GM23338 (cell line): Measurements from ENCODE around the gene KCTD17. TPM values are rescaled to one million over a fixed set of nuclear protein-coding genes. Genes with fewer than 3 reads are reported as not detected.
A peak's percentile ranks its signal among the peaks of the same experiment; 100 is the strongest.

Experiments
- ATAC-seq: fragments of 200-7000 bp; cut with Tn5 transposase; 3 replicates; pipeline ENCODE4 v1.9.1; 2020
- DNase-seq: peaks from one replicate; pipeline ENCODE4 v3.0.0-alpha.2; 2015; ENCODE audit warnings: low spot score
- H2AFZ ChIP-seq: fragments of 200-600 bp; sonication (generic); 2 replicates; pipeline ENCODE4 v1.8.0; 2016; ENCODE audit warnings: antibody characterized with exemption, mild to moderate bottlenecking, moderate library complexity
- H3F3A ChIP-seq: fragments of 200-600 bp; sonication (generic); replicated peaks from 2 replicates; pipeline ENCODE4 v1.8.0; 2017; ENCODE audit warnings: antibody characterized with exemption, mixed run types, low read depth
- H3K27ac ChIP-seq: fragments of 200-600 bp; sonication (generic); 2 replicates; pipeline ENCODE4 v1.6.1; 2016; ENCODE audit warnings: low read depth
- H3K27me3 ChIP-seq: fragments of 200-600 bp; sonication (generic); 2 replicates; pipeline ENCODE4 v1.8.0; 2016; ENCODE audit warnings: mild to moderate bottlenecking, mixed run types, moderate library complexity; ENCODE audit not compliant: insufficient read depth
- H3K36me3 ChIP-seq: fragments of 200-600 bp; sonication (generic); 2 replicates; pipeline ENCODE4 v1.8.0; 2016; ENCODE audit warnings: mild to moderate bottlenecking; ENCODE audit not compliant: insufficient read depth
- H3K4me1 ChIP-seq: fragments of 200-600 bp; sonication (generic); 2 replicates; pipeline ENCODE4 v1.8.0; 2016; ENCODE audit warnings: mild to moderate bottlenecking, moderate library complexity; ENCODE audit not compliant: insufficient read depth
- H3K4me2 ChIP-seq: fragments of 200-600 bp; sonication (generic); 2 replicates; pipeline ENCODE4 v1.7.1; 2017; ENCODE audit warnings: mixed run types
- H3K4me3 ChIP-seq: fragments of 200-600 bp; sonication (generic); 2 replicates; pipeline ENCODE4 v1.6.1; 2016; ENCODE audit warnings: mixed run types
- H3K79me2 ChIP-seq: fragments of 200-600 bp; sonication (generic); replicated peaks from 2 replicates; pipeline ENCODE4 v1.8.0; 2017; ENCODE audit warnings: mild to moderate bottlenecking; ENCODE audit not compliant: insufficient read depth
- H3K9me2 ChIP-seq: fragments of 200-600 bp; sonication (generic); 2 replicates; pipeline ENCODE4 v1.8.0; 2017; ENCODE audit not compliant: insufficient read depth
- H4K20me1 ChIP-seq: fragments of 200-600 bp; sonication (generic); replicated peaks from 2 replicates; pipeline ENCODE4 v1.8.0; 2017; ENCODE audit warnings: mild to moderate bottlenecking; ENCODE audit not compliant: insufficient read depth
- H3K27ac Mint-ChIP-seq: 2 replicates; pipeline ENCODE4 v1.8.0; 2020; ENCODE audit warnings: inconsistent platforms, mild to moderate bottlenecking, moderate library complexity, mixed read lengths
- H3K27me3 Mint-ChIP-seq: 3 replicates; pipeline ENCODE4 v1.8.0; 2022; ENCODE audit warnings: low read depth, mild to moderate bottlenecking, moderate library complexity, mixed read lengths, inconsistent platforms; ENCODE audit not compliant: insufficient read depth, poor library complexity
- H3K36me3 Mint-ChIP-seq: 3 replicates; pipeline ENCODE4 v1.8.0; 2021; ENCODE audit warnings: low read depth, mild to moderate bottlenecking, inconsistent platforms, moderate library complexity, mixed read lengths
- H3K4me1 Mint-ChIP-seq: 3 replicates; pipeline ENCODE4 v1.8.0; 2020; ENCODE audit warnings: mild to moderate bottlenecking, inconsistent platforms, mixed read lengths
- H3K4me3 Mint-ChIP-seq: 3 replicates; pipeline ENCODE4 v1.8.0; 2021; ENCODE audit warnings: moderate library complexity, mild to moderate bottlenecking, inconsistent platforms, mixed read lengths
- H3K9me3 Mint-ChIP-seq: 3 replicates; pipeline ENCODE4 v1.8.0; 2020; ENCODE audit warnings: moderate library complexity, mild to moderate bottlenecking, inconsistent platforms, mixed read lengths
- CREB1 ChIP-seq: fragments of 250-450 bp; sonication (Bioruptor Pico); IDR thresholded peaks from 2 replicates; pipeline ENCODE4 v1.5.0; 2020; ENCODE audit warnings: low read depth, mild to moderate bottlenecking, moderate library complexity
- EZH2 ChIP-seq: fragments of 200-600 bp; sonication (generic); IDR thresholded peaks from one replicate; pipeline ENCODE4 v1.8.0; 2017; ENCODE audit warnings: antibody characterized with exemption, mild to moderate bottlenecking, low read depth; ENCODE audit not compliant: unreplicated experiment
- EZH2phosphoT487 ChIP-seq: fragments of 200-600 bp; sonication (generic); IDR thresholded peaks from one replicate; pipeline ENCODE4 v1.8.1; 2018; ENCODE audit warnings: antibody characterized with exemption; ENCODE audit not compliant: unreplicated experiment
- JUNB ChIP-seq: IDR thresholded peaks from one replicate; pipeline ENCODE4 v1.6.1; 2016; ENCODE audit warnings: antibody characterized with exemption; ENCODE audit not compliant: unreplicated experiment
- NANOG ChIP-seq: IDR thresholded peaks from 2 replicates; pipeline ENCODE4 v1.6.1; 2016; ENCODE audit warnings: antibody characterized with exemption, borderline replicate concordance
- POLR2AphosphoS5 ChIP-seq: IDR thresholded peaks from 2 replicates; pipeline ENCODE4 v1.6.1; 2016; ENCODE audit warnings: antibody characterized with exemption, low read depth
- STAT1 ChIP-seq: IDR thresholded peaks from one replicate; pipeline ENCODE4 v1.6.1; 2016; ENCODE audit warnings: antibody characterized with exemption; ENCODE audit not compliant: unreplicated experiment
- ZNF331 ChIP-seq: fragments of 250-450 bp; sonication (Bioruptor Pico); IDR thresholded peaks from 2 replicates; pipeline ENCODE4 v1.5.0; 2020; ENCODE audit warnings: low read depth, mild to moderate bottlenecking, moderate library complexity
- polyA plus RNA-seq: library from polyadenylated mRNA; unstranded; fragments of >200 nt; fragmentation: Nextera tagmentation; extraction: Ambion mirVana; gene quantifications from 2 replicates; pipeline ENCODE4 v1.2.1, GENCODE V29; 2016
- total RNA-seq: library from RNA; depleted of rRNA; stranded (reverse); fragments of >200 nt; shearing (Covaris generic); gene quantifications from 2 replicates; pipeline ENCODE4 v1.2.3, GENCODE V29; 2014
- TF ChIP-seq, protein P1 (sequence below): fragments of 250-450 bp; sonication (Bioruptor Pico); IDR thresholded peaks from 2 replicates; pipeline ENCODE4 v1.5.0; 2020; ENCODE audit warnings: mild to moderate bottlenecking, moderate library complexity
- TF ChIP-seq, protein P2 (sequence below): IDR thresholded peaks from 2 replicates; pipeline ENCODE4 v1.6.1; 2016; ENCODE audit warnings: antibody characterized with exemption
- TF ChIP-seq, protein P3 (sequence below): IDR thresholded peaks from one replicate; pipeline ENCODE4 v1.6.1; 2018; ENCODE audit warnings: antibody characterized with exemption; ENCODE audit not compliant: unreplicated experiment

Gene KCTD17
- total and polyA plus RNA-seq, 2 experiments from 2014 or later = 25.1 to 35.0 TPM

- TF ChIP-seq, protein P1, sequence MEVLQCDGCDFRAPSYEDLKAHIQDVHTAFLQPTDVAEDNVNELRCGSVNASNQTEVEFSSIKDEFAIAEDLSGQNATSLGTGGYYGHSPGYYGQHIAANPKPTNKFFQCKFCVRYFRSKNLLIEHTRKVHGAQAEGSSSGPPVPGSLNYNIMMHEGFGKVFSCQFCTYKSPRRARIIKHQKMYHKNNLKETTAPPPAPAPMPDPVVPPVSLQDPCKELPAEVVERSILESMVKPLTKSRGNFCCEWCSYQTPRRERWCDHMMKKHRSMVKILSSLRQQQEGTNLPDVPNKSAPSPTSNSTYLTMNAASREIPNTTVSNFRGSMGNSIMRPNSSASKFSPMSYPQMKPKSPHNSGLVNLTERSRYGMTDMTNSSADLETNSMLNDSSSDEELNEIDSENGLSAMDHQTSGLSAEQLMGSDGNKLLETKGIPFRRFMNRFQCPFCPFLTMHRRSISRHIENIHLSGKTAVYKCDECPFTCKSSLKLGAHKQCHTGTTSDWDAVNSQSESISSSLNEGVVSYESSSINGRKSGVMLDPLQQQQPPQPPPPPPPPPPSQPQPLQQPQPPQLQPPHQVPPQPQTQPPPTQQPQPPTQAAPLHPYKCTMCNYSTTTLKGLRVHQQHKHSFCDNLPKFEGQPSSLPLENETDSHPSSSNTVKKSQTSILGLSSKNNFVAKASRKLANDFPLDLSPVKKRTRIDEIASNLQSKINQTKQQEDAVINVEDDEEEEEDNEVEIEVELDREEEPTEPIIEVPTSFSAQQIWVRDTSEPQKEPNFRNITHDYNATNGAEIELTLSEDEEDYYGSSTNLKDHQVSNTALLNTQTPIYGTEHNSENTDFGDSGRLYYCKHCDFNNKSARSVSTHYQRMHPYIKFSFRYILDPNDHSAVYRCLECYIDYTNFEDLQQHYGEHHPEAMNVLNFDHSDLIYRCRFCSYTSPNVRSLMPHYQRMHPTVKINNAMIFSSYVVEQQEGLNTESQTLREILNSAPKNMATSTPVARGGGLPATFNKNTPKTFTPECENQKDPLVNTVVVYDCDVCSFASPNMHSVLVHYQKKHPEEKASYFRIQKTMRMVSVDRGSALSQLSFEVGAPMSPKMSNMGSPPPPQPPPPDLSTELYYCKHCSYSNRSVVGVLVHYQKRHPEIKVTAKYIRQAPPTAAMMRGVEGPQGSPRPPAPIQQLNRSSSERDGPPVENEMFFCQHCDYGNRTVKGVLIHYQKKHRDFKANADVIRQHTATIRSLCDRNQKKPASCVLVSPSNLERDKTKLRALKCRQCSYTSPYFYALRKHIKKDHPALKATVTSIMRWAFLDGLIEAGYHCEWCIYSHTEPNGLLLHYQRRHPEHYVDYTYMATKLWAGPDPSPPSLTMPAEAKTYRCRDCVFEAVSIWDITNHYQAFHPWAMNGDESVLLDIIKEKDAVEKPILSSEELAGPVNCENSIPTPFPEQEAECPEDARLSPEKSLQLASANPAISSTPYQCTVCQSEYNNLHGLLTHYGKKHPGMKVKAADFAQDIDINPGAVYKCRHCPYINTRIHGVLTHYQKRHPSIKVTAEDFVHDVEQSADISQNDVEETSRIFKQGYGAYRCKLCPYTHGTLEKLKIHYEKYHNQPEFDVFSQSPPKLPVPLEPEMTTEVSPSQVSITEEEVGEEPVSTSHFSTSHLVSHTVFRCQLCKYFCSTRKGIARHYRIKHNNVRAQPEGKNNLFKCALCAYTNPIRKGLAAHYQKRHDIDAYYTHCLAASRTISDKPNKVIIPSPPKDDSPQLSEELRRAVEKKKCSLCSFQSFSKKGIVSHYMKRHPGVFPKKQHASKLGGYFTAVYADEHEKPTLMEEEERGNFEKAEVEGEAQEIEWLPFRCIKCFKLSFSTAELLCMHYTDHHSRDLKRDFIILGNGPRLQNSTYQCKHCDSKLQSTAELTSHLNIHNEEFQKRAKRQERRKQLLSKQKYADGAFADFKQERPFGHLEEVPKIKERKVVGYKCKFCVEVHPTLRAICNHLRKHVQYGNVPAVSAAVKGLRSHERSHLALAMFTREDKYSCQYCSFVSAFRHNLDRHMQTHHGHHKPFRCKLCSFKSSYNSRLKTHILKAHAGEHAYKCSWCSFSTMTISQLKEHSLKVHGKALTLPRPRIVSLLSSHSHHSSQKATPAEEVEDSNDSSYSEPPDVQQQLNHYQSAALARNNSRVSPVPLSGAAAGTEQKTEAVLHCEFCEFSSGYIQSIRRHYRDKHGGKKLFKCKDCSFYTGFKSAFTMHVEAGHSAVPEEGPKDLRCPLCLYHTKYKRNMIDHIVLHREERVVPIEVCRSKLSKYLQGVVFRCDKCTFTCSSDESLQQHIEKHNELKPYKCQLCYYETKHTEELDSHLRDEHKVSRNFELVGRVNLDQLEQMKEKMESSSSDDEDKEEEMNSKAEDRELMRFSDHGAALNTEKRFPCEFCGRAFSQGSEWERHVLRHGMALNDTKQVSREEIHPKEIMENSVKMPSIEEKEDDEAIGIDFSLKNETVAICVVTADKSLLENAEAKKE (CRISPR knock-in tag) = no peak
- TF ChIP-seq EZH2phosphoT487 (no peak), ZNF331 (CRISPR knock-in tag) (no peak), JUNB (no peak), STAT1 (no peak), CREB1 (CRISPR knock-in tag) (no peak), EZH2 (no peak)
Observed at GRCh38 chr22:37062376-37062675, 10.8 kb downstream of the KCTD17 start (continued).

DNA sequence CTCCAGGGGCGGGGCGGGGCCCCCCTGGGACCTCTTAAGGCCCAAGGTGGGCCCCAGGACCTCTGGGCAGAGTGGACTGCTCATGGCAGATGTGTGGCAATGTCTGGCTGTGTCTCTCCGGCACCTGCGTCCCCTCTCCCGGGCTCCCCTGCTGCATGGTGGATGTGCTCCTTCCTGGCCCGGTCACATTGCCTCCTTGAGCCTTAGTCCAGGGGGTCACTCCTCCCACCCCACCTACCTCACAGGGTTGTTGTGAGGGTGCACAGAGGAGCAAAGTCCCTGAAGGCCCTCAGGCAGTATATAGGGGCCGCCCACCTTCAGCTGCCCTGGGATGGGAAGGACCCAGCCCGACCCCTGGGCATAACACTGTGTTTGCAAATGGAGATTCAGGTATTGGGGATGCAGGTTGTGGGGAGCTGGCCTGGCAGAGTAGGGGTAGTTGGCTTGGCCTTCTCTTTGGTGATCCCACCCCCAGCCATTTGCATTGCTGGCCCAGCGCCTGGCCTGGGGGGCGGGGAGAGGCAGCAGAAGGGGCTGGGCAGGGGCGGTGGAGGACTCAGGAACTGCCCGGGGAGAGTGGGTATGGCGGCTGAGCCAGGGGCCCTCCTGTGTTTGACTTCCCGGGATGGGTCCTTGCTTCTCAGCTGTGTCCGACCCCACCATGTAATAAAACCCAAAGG, 11.3 kb downstream of the KCTD17 start:
- peak overlapping the region; percentile 62 for H3K4me2 ChIP-seq
- peak; percentile 12 for DNase-seq
- no peak for TF ChIP-seq NANOG
- no peak for TF ChIP-seq EZH2phosphoT487
- TF ChIP-seq, protein P2, sequence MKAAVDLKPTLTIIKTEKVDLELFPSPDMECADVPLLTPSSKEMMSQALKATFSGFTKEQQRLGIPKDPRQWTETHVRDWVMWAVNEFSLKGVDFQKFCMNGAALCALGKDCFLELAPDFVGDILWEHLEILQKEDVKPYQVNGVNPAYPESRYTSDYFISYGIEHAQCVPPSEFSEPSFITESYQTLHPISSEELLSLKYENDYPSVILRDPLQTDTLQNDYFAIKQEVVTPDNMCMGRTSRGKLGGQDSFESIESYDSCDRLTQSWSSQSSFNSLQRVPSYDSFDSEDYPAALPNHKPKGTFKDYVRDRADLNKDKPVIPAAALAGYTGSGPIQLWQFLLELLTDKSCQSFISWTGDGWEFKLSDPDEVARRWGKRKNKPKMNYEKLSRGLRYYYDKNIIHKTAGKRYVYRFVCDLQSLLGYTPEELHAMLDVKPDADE = no peak
- TF ChIP-seq POLR2AphosphoS5 = no peak
- TF ChIP-seq EZH2 = no peak
- no peak for TF ChIP-seq STAT1
- TF ChIP-seq, protein P3, sequence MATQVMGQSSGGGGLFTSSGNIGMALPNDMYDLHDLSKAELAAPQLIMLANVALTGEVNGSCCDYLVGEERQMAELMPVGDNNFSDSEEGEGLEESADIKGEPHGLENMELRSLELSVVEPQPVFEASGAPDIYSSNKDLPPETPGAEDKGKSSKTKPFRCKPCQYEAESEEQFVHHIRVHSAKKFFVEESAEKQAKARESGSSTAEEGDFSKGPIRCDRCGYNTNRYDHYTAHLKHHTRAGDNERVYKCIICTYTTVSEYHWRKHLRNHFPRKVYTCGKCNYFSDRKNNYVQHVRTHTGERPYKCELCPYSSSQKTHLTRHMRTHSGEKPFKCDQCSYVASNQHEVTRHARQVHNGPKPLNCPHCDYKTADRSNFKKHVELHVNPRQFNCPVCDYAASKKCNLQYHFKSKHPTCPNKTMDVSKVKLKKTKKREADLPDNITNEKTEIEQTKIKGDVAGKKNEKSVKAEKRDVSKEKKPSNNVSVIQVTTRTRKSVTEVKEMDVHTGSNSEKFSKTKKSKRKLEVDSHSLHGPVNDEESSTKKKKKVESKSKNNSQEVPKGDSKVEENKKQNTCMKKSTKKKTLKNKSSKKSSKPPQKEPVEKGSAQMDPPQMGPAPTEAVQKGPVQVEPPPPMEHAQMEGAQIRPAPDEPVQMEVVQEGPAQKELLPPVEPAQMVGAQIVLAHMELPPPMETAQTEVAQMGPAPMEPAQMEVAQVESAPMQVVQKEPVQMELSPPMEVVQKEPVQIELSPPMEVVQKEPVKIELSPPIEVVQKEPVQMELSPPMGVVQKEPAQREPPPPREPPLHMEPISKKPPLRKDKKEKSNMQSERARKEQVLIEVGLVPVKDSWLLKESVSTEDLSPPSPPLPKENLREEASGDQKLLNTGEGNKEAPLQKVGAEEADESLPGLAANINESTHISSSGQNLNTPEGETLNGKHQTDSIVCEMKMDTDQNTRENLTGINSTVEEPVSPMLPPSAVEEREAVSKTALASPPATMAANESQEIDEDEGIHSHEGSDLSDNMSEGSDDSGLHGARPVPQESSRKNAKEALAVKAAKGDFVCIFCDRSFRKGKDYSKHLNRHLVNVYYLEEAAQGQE = no peak

More for the DNA sequence above, 11.3 kb downstream of the KCTD17 start:
- Histone ChIP-seq H3K36me3 (no peaks in the 10 kb centered on the region), H3K4me1 (peaks cover 17% of the 10 kb centered on the region; the same call in 1 of the 2 replicates), H3K27ac (no peak overlapping the region), H3K27me3 (peaks cover 15% of the 10 kb centered on the region), H3K9me2 (no peaks in the 10 kb centered on the region), H3K79me2 (no peaks in the 10 kb centered on the region), H4K20me1 (0 out of 2 replicates have a peak, but pooled peaks cover 4% of the 10 kb centered on the region), H2AFZ (no peak overlapping the region), H3K4me3 (no peak overlapping the region), H3F3A (no peaks in the 10 kb centered on the region)
- H3K9me3 Mint-ChIP-seq = no peaks in the 10 kb centered on the region
- peaks cover 4% of the 10 kb centered on the region for H3K36me3 Mint-ChIP-seq
- H3K27me3 Mint-ChIP-seq = peaks cover 20% of the 10 kb centered on the region
- H3K27ac Mint-ChIP-seq = peak overlapping the region; percentile 62; the same call in 1 of the 2 replicates
- peak overlapping the region; percentile 13; the same call in 1 of the 3 replicates for H3K4me3 Mint-ChIP-seq
- ATAC-seq = peak; percentile 44
- H3K4me1 Mint-ChIP-seq = peaks cover 33% of the 10 kb centered on the region
